ENCODE measurements around the gene LDHD. TPM values are rescaled to one million over a fixed set of nuclear protein-coding genes. Genes with fewer than 3 reads are reported as not detected.

Gene LDHD
- total RNA-seq, 3 donors from 2014 or later = 52.6 to 132 (median 67.2) TPM

DNA sequence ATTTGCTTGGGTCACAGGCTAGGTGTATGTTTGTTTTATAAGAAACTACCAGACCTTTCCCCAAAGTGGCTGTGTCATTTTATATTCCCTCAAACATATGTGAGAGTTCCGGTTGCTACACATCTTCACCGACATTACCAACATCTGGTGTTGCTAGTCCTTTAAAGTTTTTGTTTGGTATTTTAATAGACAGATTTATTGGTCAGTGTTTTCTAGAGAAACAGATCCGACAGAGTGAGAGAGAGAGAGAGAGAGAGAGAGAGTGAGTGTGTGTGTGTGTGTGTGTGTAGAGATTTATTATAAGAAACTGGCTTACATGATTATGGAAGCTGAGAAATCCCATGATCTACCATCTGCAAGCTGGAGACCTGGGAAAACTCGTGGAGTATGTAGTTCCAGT lies 31.0 kb downstream of the LDHD start:
- ATAC-seq = no peak
- TF ChIP-seq CTCF (IDR thresholded peaks at IDR 0.05) = no peak

DNA sequence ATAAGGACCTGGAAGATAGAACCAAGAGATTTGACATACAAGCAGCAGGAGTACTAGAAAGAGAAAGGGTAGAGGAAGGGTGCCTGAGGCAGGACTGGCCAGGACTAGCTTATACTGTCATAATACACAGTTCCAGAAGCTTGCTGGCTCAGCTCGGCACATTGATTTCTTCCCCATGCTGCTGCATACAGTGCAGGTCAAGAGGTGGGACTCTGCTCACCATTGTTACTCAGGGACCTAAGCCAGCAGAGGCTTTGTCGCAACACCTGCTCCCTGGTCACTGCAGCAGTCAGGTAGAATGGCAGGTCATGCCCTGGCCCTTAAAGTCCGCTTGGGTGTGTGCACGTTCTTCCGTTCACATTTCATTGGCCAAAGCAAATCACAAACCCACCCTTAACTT lies 32.8 kb downstream of the LDHD start:
- intact Hi-C loops (cut with DNase I, micrococcal nuclease) = no loop called here
- DNase-seq (no peak), ATAC-seq (no peak)
- no peaks in the 10 kb centered on the region for H3K9me3 ChIP-seq
- TF ChIP-seq CTCF (IDR thresholded peaks at IDR 0.05) = no peak
- H3K4me1 ChIP-seq (ENCODE audit: low read depth) = peaks cover 11% of the 10 kb centered on the region
- no peak overlapping the region for H3K4me3 ChIP-seq
- no peaks in the 10 kb centered on the region for H3K36me3 ChIP-seq (ENCODE audit: low read depth)

More for the DNA sequence above, 31.0 kb downstream of the LDHD start:
- Histone ChIP-seq H3K4me3 (no peak overlapping the region), H3K4me1 (ENCODE audit: low read depth) (peaks cover 11% of the 10 kb centered on the region), H3K36me3 (ENCODE audit: low read depth) (no peaks in the 10 kb centered on the region), H3K9me3 (no peaks in the 10 kb centered on the region)
- DNase-seq = no peak
- intact Hi-C loops (cut with DNase I, micrococcal nuclease) = no loop called here

GRCh38 chr16:75081179-75081859 lies 35.3 kb downstream of the LDHD start:
- intact Hi-C loops (cut with DNase I, micrococcal nuclease) = no loop called here
- no peak for TF ChIP-seq CTCF (IDR thresholded peaks at IDR 0.05)
- no peaks in the 10 kb centered on the region for H3K36me3 ChIP-seq (ENCODE audit: low read depth)
- no peaks in the 10 kb centered on the region for H3K9me3 ChIP-seq
- H3K4me3 ChIP-seq = no peak overlapping the region
- H3K4me1 ChIP-seq (ENCODE audit: low read depth) = peaks cover 4% of the 10 kb centered on the region
- ATAC-seq (peak; percentile 74), DNase-seq (no peak)

DNA sequence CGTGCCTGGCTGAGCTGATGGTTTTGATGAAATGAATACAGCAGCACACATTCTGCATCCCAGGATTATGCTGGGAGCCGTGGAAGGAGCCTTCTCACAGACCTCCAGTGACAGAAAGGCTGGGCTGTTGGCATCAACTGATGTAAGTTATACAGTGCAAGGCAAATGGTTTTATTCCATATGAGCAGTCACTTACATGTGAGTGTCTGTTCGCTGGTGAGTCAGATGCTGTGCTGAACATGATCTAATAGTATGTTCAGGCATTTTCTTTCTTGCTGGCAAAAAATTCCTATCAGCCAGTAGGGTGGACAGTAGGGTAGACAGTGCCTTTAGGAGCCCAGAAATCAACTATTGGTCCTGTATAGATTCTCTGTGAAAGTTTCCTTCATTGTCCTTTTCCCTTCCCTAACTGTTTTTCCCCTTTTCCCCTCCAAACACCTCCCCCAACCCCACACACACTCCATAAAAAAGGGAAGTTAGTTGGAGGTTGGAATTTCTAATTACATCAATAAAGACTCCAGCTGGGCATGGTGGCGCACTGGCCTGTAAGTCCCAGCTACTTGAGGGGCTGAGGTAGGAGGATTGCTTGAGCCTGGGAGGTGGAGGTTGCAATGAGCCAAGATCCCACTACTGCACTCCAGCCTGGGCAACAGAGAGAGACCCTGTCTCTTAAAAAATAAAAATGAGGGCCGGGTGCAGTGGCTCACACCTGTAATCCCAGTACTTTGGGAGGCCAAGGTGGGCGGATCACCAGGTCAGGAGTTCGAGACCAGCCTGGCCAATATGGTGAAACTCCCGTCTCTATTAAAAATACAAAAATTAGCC lies 36.2 kb downstream of the LDHD start:
- no peak for ATAC-seq
- H3K36me3 ChIP-seq (ENCODE audit: low read depth) = no peaks in the 10 kb centered on the region
- no peaks in the 10 kb centered on the region for H3K9me3 ChIP-seq
- no peak overlapping the region for H3K4me3 ChIP-seq
- DNase-seq = no peak
- H3K4me1 ChIP-seq (ENCODE audit: low read depth) = peaks cover 4% of the 10 kb centered on the region
- intact Hi-C loops (cut with DNase I, micrococcal nuclease) = no loop called here
- no peak for TF ChIP-seq CTCF (IDR thresholded peaks at IDR 0.05)

DNA sequence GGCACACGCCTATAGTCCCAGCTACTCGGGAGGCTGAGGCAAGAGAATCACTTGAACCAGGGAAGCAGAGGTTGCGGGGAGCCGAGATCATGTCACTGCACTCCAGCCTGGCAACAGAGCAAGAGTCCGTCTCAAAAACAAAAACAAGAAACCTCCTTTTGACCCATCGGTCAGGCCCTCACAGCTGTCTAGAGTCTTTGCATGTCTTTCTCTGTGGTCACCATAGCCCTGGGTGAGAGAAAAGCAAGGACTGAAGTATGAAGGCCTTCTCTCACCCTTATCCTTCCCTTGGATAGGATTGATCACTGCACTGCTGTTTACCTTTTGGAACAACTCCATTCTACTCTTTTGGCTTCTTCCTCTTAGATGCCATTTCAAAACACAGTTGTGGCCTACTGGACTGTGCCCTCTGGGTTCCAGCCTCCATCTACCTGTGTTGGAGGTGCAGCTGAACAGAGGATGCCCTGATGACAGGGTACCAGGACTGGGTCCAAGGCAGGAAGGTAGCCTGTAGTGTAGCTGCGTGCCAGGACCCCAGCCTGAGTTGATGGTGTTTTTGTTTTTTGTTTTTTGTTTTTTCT lies 37.1 kb downstream of the LDHD start:
- Histone ChIP-seq H3K9me3 (no peaks in the 10 kb centered on the region), H3K4me3 (no peak overlapping the region), H3K36me3 (ENCODE audit: low read depth) (no peaks in the 10 kb centered on the region), H3K4me1 (ENCODE audit: low read depth) (peaks cover 4% of the 10 kb centered on the region)
- no peak for ATAC-seq
- DNase-seq = no peak
- no peak for TF ChIP-seq CTCF (IDR thresholded peaks at IDR 0.05)
- intact Hi-C loops (cut with DNase I, micrococcal nuclease) = no loop called here

Measured in mucosa of descending colon (tissue), 3 donors.